Fibroblast of skin of right quadriceps (primary cell): ENCODE measurements around the gene KIF13A.

ENCODE experiments used
- DNase-seq: peaks from one replicate; pipeline ENCODE4 v3.0.0-alpha.2; 2013

The KIF13A gene

DNA sequence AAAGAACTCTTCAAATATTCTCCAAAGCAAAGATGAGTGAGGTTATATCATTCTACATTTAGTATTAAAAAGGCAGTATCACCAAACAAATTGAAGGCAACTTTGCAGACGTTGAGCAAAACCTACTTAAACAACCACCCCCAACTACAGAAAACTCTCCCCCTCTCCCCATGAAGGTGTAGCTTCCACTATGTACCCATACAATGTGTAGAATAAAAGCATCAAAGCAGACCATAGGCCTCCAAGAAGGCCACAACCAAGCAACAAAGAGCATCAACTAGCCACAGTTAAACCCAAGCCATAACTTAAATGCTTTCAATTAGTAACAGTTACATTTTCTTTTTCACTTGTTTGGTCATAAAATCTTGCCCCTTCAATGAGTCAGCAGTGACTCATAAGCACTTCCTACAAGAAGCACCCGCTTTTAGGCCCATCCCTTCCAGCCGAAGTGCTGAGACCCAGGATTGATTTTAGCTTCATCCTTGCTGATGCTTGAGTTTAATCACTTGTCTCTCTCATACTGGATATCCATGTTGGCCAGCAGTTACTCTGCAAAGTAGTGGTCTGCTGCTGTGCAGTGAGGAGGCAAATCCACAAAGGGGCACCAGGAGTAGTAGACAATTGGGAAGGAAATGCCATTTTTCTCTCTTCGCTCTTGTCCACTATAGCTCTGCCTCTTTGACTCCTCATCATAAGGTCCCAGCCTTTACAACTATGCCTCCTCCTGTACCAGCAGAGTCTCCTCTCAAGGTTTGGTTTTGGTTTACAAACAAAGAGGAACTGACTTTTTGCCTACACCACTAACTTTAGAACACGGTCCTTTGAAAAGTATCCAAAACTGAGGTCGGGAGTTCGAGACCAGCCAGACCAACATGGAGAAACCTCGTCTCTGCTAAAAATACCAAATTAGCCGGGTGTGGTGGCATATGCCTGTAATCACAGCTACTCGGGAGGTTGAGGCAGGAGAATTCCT is 272.3 kb downstream of the KIF13A start:
- peak; percentile 95 for DNase-seq

GRCh38 chr6:17714177-17714576 is 273.3 kb downstream of the KIF13A start:
- no peak for DNase-seq

- DNase-seq, result no peak
These were observed 274.9 kb downstream of the KIF13A start for GRCh38 chr6:17712576-17712975.

- peak; percentile 43 for DNase-seq
These were observed 277.1 kb downstream of the KIF13A start for GRCh38 chr6:17710331-17710730.

DNA sequence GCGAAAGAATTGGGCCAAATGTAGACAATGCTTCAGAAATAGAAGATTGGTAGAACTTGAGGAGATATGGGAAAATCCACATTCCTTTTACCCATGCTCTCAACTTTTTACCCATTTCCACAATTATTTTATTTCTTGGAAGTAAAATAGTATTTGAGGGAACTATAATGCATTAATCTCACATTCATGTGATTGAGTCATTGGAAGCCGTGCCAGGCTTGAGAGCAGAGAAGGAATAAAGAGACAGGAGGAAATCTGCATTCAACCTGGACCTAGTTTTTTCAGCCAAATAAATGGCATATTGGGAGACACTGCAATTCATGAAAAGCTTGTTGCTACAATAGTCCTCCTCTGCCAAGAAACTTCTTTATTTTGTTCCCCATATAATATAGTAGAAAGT is 278.0 kb downstream of the KIF13A start:
- DNase-seq, result no peak
